Trophoblast cell (in vitro differentiated cells and primary cell): ENCODE measurements around the gene IFNL4.
A peak's percentile ranks its signal among the peaks of the same experiment; 100 is the strongest.

Source experiments
- DNase-seq, 2 donors: peaks; one replicate each; pipeline ENCODE4 v3.0.0-alpha.2; 2016
- H2AFZ ChIP-seq: 2 replicates; pipeline ENCODE4 v1.6.1; 2013; ENCODE audit warnings: low read length, moderate library complexity, mild to moderate bottlenecking; ENCODE audit not compliant: insufficient read depth, poor library complexity
- H2AK5ac ChIP-seq: 2 replicates; pipeline ENCODE4 v1.6.1; 2013; ENCODE audit warnings: mild to moderate bottlenecking, low read length
- H2BK120ac ChIP-seq: 2 replicates; pipeline ENCODE4 v1.6.1; 2013; ENCODE audit warnings: low read length, mild to moderate bottlenecking, moderate library complexity; ENCODE audit not compliant: insufficient read depth, poor library complexity
- H2BK12ac ChIP-seq: 2 replicates; pipeline ENCODE4 v1.6.1; 2013; ENCODE audit warnings: mild to moderate bottlenecking, low read length, moderate library complexity
- H2BK5ac ChIP-seq: 2 replicates; pipeline ENCODE4 v1.6.1; 2013; ENCODE audit warnings: low read length, low read depth, moderate library complexity, mild to moderate bottlenecking; ENCODE audit not compliant: poor library complexity
- H3K14ac ChIP-seq: 2 replicates; pipeline ENCODE4 v1.6.1; 2013; ENCODE audit warnings: mild to moderate bottlenecking, low read length
- H3K18ac ChIP-seq: 2 replicates; pipeline ENCODE4 v1.6.1; 2013; ENCODE audit warnings: mild to moderate bottlenecking, low read length
- H3K23ac ChIP-seq: 2 replicates; pipeline ENCODE4 v1.6.1; 2013; ENCODE audit warnings: low read length
- H3K27ac ChIP-seq: 2 replicates; pipeline ENCODE4 v1.5.1; 2013; ENCODE audit warnings: low read depth, mild to moderate bottlenecking, inconsistent platforms, low read length, moderate library complexity
- H3K27me3 ChIP-seq: 2 replicates; pipeline ENCODE4 v1.6.1; 2013; ENCODE audit warnings: inconsistent platforms, mild to moderate bottlenecking, low read length, moderate library complexity; ENCODE audit not compliant: insufficient read depth
- H3K36me3 ChIP-seq, 2 experiments: 1 replicate in 1 of 2; 2 replicates in 1 of 2; pipeline ENCODE4 v1.6.1; 2013; ENCODE audit warnings: low read length in 2 of 2, mild to moderate bottlenecking in 2 of 2, moderate library complexity in 1 of 2; ENCODE audit not compliant: insufficient read depth in 2 of 2, control insufficient read depth in 1 of 2
- H3K4ac ChIP-seq: 2 replicates; pipeline ENCODE4 v1.6.1; 2013; ENCODE audit warnings: low read depth, mild to moderate bottlenecking, low read length, moderate library complexity
- H3K4me1 ChIP-seq, 2 experiments: 1 replicate in 1 of 2; 2 replicates in 1 of 2; pipeline ENCODE4 v1.6.1; 2013; ENCODE audit warnings: low read length in 2 of 2, mild to moderate bottlenecking in 2 of 2, moderate library complexity in 1 of 2; ENCODE audit not compliant: insufficient read depth in 2 of 2, control insufficient read depth in 1 of 2
- H3K4me2 ChIP-seq: 2 replicates; pipeline ENCODE4 v1.6.1; 2013; ENCODE audit warnings: inconsistent platforms, mild to moderate bottlenecking, low read length, moderate library complexity
- H3K4me3 ChIP-seq: 2 replicates; pipeline ENCODE4 v1.5.1; 2013; ENCODE audit warnings: mild to moderate bottlenecking, low read depth, low read length, inconsistent platforms
- H3K79me1 ChIP-seq: one replicate; pipeline ENCODE4 v1.6.1; 2013; ENCODE audit warnings: low read length
- H3K79me2 ChIP-seq: 2 replicates; pipeline ENCODE4 v1.6.1; 2013; ENCODE audit warnings: low read length, mild to moderate bottlenecking; ENCODE audit not compliant: control insufficient read depth, insufficient read depth, poor library complexity
- H3K9ac ChIP-seq: 2 replicates; pipeline ENCODE4 v1.6.1; 2013; ENCODE audit warnings: mild to moderate bottlenecking, low read length
- H3K9me3 ChIP-seq: 2 replicates; pipeline ENCODE4 v1.6.1; 2013; ENCODE audit warnings: low read depth, mild to moderate bottlenecking, control low read depth, inconsistent platforms, low read length; ENCODE audit not compliant: insufficient read depth
- H4K12ac ChIP-seq: 2 replicates; pipeline ENCODE4 v1.6.1; 2013; ENCODE audit warnings: low read depth, mild to moderate bottlenecking, low read length, moderate library complexity
- H4K8ac ChIP-seq: 2 replicates; pipeline ENCODE4 v1.6.1; 2013; ENCODE audit warnings: low read depth, mild to moderate bottlenecking, low read length, moderate library complexity
- H4K91ac ChIP-seq: one replicate; pipeline ENCODE4 v1.6.1; 2013; ENCODE audit warnings: low read depth, mild to moderate bottlenecking, low read length, moderate library complexity
- WGBS: extraction: QIAGEN DNeasy Blood & Tissue Kit; methylation state at CpG from one replicate; pipeline ENCODE4 v1.1.7; 2013; ENCODE audit warnings: missing lambda C conversion rate; ENCODE audit not compliant: insufficient read length, insufficient coverage; ENCODE audit errors: extremely low coverage; 5-methylcytosine and 5-hydroxymethylcytosine counted together

The IFNL4 gene

DNA sequence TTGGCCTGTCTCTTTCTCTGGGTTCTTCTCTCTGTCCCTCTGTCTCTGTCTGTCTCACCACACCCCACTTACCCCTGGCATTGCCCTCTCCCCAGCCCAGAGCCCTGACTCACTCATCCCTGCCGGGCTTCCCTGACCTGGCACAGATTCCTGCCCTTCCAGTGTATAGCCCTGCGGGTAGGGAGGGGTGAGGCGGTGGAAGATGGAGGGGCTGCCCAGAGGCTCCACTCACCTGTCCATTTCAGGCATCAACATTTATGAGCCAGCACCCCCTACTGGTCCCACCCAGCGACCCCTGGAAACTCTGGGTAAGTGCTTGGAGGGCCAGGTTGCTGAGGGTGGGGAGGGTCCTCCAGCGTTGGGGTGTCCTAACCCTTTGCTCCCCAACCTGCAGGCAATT, 50.8 kb downstream of the IFNL4 start:
- no peaks in the 10 kb centered on the region for H3K79me1 ChIP-seq
- H3K36me3 ChIP-seq = no peaks in the 10 kb centered on the region
- H3K4me1 ChIP-seq = peaks cover 5 to 6% of the 10 kb centered on the region in 2 experiments
- no peak for DNase-seq
- H4K8ac ChIP-seq = no peak overlapping the region
- H4K12ac ChIP-seq = no peak overlapping the region
- H3K18ac ChIP-seq = no peak overlapping the region
- H3K4me2 ChIP-seq = no peak overlapping the region
- H3K9me3 ChIP-seq = peaks cover 3% of the 10 kb centered on the region
- H2BK12ac ChIP-seq = no peak overlapping the region
- H2BK5ac ChIP-seq = no peak overlapping the region
- no peak overlapping the region for H3K23ac ChIP-seq
- H4K91ac ChIP-seq = no peak overlapping the region
- no peak overlapping the region for H3K9ac ChIP-seq
- no peak overlapping the region for H3K4me3 ChIP-seq
- no peak overlapping the region for H2AK5ac ChIP-seq
- no peak overlapping the region for H3K14ac ChIP-seq
- H3K27ac ChIP-seq = no peak overlapping the region
- H3K79me2 ChIP-seq = no peaks in the 10 kb centered on the region
- H3K4ac ChIP-seq = no peak overlapping the region
- peaks cover 11% of the 10 kb centered on the region for H3K27me3 ChIP-seq
- WGBS = no CpG with 5 or more reads among the region's 5 CpGs
- no peak overlapping the region for H2AFZ ChIP-seq
- H2BK120ac ChIP-seq = no peak overlapping the region

GRCh38 chr19:39196860-39197562, 51.6 kb downstream of the IFNL4 start, which contains the start of gene NCCRP1:
Gene NCCRP1 (plus strand): TSS chr19:39196964. CDS start chr19:39196983, 19 bp downstream.
- Histone ChIP-seq H3K4me2 (peak within 1 kb of the TSS; percentile 41), H3K9me3 (peaks cover 3% of the 10 kb centered on the region), H4K8ac (no peak within 1 kb of the TSS), H3K4ac (no peak within 1 kb of the TSS), H2BK12ac (no peak within 1 kb of the TSS), H3K4me1 (peaks cover 5 to 6% of the 10 kb centered on the region in 2 experiments), H3K27me3 (peaks cover 11% of the 10 kb centered on the region), H3K4me3 (peak within 1 kb of the TSS; percentile 50), H2AFZ (no peak within 1 kb of the TSS), H3K14ac (no peak within 1 kb of the TSS), H2BK120ac (no peak within 1 kb of the TSS), H4K12ac (no peak within 1 kb of the TSS), H3K36me3 (no peaks in the 10 kb centered on the region), H2AK5ac (no peak within 1 kb of the TSS), H3K9ac (no peak within 1 kb of the TSS), H3K27ac (no peak within 1 kb of the TSS), H3K23ac (no peak within 1 kb of the TSS), H3K79me2 (no peaks in the 10 kb centered on the region), H3K18ac (no peak within 1 kb of the TSS), H2BK5ac (no peak within 1 kb of the TSS), H4K91ac (no peak within 1 kb of the TSS), H3K79me1 (no peaks in the 10 kb centered on the region)
- no CpG with 5 or more reads among the region's 51 CpGs for WGBS
- no peak for DNase-seq

GRCh38 chr19:39196320-39196719, 52.3 kb downstream of the IFNL4 start:
- WGBS = no CpG with 5 or more reads among the region's 7 CpGs
- no peak overlapping the region for H3K23ac ChIP-seq
- no peak overlapping the region for H2AFZ ChIP-seq
- no peak overlapping the region for H2BK12ac ChIP-seq
- H3K14ac ChIP-seq = no peak overlapping the region
- H4K12ac ChIP-seq = no peak overlapping the region
- no peak overlapping the region for H4K8ac ChIP-seq
- H3K4ac ChIP-seq = no peak overlapping the region
- no peak overlapping the region for H3K9ac ChIP-seq
- H3K36me3 ChIP-seq = no peaks in the 10 kb centered on the region
- no peak overlapping the region for H3K27ac ChIP-seq
- peaks cover 5 to 6% of the 10 kb centered on the region in 2 experiments for H3K4me1 ChIP-seq
- peaks cover 3% of the 10 kb centered on the region for H3K9me3 ChIP-seq
- no peak overlapping the region for H2BK5ac ChIP-seq
- no peak overlapping the region for H3K4me3 ChIP-seq
- no peak overlapping the region for H2BK120ac ChIP-seq
- DNase-seq = no peak
- no peaks in the 10 kb centered on the region for H3K79me2 ChIP-seq
- no peak overlapping the region for H3K4me2 ChIP-seq
- H3K18ac ChIP-seq = no peak overlapping the region
- H3K27me3 ChIP-seq = peaks cover 11% of the 10 kb centered on the region
- H3K79me1 ChIP-seq = no peaks in the 10 kb centered on the region
- no peak overlapping the region for H2AK5ac ChIP-seq
- no peak overlapping the region for H4K91ac ChIP-seq
